Type B pancreatic cell (in vitro differentiated cells): ENCODE data around the gene MPO. TPM values are rescaled to one million over a fixed set of nuclear protein-coding genes. Genes with fewer than 3 reads are reported as not detected.
A peak's percentile ranks its signal among the peaks of the same experiment; 100 is the strongest.

Source experiments
- DNase-seq: peaks from one replicate; pipeline ENCODE4 v3.0.0; 2021; ENCODE audit warnings: mixed read lengths; ENCODE audit not compliant: unreplicated experiment; ENCODE audit errors: extremely low spot score
- H3K27ac Mint-ChIP-seq: 2 replicates; pipeline ENCODE4 v1.8.0; 2021; ENCODE audit warnings: mild to moderate bottlenecking, mixed read lengths
- H3K27me3 Mint-ChIP-seq: 2 replicates; pipeline ENCODE4 v1.8.0; 2021; ENCODE audit warnings: mixed read lengths
- H3K36me3 Mint-ChIP-seq: 2 replicates; pipeline ENCODE4 v1.8.0; 2021; ENCODE audit warnings: mixed read lengths
- H3K4me1 Mint-ChIP-seq: one replicate; pipeline ENCODE4 v1.8.0; 2021; ENCODE audit warnings: mixed read lengths; ENCODE audit not compliant: unreplicated experiment
- H3K4me3 Mint-ChIP-seq: 2 replicates; pipeline ENCODE4 v1.8.0; 2021; ENCODE audit warnings: mild to moderate bottlenecking, mixed read lengths
- H3K9me3 Mint-ChIP-seq: 2 replicates; pipeline ENCODE4 v1.8.0; 2021; ENCODE audit warnings: mixed read lengths
- total RNA-seq: library from RNA; stranded (reverse); gene quantifications from 2 replicates; pipeline ENCODE4 v1.2.1, GENCODE V29; 2021; ENCODE audit warnings: low replicate concordance
- TF ChIP-seq, protein P1 (sequence below): fragments of 200-600 bp; sonication (generic); conservative IDR thresholded peaks from 2 replicates; pipeline ENCODE4 v1.5.0; 2021; ENCODE audit warnings: antibody characterized with exemption, mild to moderate bottlenecking

The MPO gene
- total RNA-seq, 1 donor from 2014 or later: not detected

DNA sequence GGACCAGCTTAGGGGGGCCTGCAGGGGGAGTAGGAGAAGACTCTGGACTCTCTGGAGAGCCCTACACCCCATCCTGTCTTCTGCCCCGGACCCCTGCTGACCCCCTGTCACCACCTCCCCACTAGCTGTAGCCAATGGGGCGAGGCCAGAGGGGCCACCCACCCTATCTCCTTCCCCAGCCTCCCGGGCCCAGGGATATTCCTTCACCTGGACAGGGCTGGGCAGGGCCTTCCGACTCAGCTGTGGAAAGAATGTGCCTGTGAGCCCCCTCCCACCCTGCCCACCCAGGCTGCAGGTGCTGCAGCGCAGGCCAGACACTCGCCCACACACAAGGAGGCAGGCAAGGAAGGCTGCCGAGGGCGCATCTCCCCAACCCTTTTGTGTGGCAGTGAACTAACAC, 24.9 kb upstream of the MPO start:
- TF ChIP-seq, protein P1, sequence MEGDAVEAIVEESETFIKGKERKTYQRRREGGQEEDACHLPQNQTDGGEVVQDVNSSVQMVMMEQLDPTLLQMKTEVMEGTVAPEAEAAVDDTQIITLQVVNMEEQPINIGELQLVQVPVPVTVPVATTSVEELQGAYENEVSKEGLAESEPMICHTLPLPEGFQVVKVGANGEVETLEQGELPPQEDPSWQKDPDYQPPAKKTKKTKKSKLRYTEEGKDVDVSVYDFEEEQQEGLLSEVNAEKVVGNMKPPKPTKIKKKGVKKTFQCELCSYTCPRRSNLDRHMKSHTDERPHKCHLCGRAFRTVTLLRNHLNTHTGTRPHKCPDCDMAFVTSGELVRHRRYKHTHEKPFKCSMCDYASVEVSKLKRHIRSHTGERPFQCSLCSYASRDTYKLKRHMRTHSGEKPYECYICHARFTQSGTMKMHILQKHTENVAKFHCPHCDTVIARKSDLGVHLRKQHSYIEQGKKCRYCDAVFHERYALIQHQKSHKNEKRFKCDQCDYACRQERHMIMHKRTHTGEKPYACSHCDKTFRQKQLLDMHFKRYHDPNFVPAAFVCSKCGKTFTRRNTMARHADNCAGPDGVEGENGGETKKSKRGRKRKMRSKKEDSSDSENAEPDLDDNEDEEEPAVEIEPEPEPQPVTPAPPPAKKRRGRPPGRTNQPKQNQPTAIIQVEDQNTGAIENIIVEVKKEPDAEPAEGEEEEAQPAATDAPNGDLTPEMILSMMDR: no peak
- Mint-ChIP-seq H3K9me3 (no peaks in the 10 kb centered on the region), H3K36me3 (no peaks in the 10 kb centered on the region), H3K27ac (no peak overlapping the region), H3K4me3 (no peak overlapping the region), H3K27me3 (peaks cover 7% of the 10 kb centered on the region), H3K4me1 (peaks cover 6% of the 10 kb centered on the region)
- DNase-seq: no peak

DNA sequence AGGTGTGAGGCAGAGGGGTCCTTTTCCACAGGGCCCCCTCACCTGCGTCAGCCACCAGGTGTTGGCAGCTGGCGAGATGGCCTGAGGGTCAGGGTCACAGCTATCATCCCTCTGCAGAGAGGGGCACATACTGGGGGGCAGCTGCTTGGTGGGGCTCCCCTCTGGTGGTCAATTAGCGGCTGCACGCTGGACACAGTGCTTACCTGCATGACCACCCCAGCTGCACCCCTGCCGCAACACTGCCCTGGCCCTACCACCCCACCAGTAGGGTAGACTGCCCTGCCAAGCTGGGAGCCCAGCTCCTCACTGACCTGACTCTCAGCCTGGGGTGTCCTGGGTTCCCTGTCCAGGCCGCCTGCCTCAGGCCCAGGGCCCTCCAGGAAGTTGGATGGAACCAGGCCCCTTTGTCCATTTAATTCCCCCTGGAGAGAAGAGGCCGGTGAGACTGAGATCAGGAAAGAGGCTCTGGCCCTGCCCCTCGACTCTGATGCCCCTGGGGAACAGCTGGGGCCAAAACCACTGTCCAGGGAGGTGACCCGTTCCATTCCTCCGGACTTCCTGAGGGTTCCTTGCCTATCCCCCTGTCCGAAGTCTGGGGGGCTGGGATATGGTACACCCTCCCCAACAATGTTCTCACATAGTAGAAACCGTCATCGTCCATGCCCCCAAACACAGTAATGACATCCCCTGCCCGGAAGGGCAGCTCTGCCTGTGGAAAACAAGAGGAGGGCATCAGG, 24.2 kb upstream of the MPO start:
- no peaks in the 10 kb centered on the region for H3K9me3 Mint-ChIP-seq
- TF ChIP-seq, protein P1: no peak
- peaks cover 8% of the 10 kb centered on the region for H3K27me3 Mint-ChIP-seq
- H3K4me3 Mint-ChIP-seq: no peak overlapping the region
- peaks cover 6% of the 10 kb centered on the region for H3K4me1 Mint-ChIP-seq
- no peak overlapping the region for H3K27ac Mint-ChIP-seq
- H3K36me3 Mint-ChIP-seq: no peaks in the 10 kb centered on the region
- DNase-seq: peak; percentile 66

DNA sequence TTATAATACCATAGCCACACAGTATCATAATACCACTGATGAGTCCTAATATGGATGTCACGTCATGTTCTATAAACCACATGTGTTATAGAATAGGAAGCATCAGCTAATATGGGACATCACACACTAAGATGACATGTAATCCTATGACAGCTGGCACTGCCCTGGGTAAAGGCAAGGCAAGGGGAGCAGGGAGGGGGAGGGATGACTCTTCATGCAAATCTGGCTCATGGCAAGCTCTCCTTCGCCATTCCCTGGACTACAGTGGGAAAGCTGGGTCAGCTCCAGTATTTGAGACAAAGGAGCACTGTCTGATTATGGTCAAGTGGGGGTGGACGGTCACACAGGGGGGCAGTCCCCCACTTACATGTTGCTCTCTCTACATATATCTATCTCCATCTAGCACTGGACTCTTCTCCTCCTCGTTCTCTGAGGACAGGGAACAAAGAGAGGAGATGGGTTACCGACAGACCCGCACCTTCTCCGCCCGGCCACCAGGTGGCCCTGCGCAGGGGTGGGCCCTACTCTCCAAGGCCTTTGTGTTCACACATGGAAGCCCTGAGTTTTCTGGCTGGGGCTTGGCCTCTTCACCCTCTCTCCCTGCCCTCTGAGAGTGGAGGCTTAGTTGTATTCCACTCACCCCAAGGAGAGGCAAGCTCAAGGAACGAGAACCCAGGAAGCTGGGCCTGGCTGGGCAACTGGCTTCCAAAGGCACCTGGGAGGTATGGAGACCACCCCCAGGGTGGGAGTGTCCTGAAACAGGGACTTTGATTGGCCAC, 23.4 kb upstream of the MPO start:
- Mint-ChIP-seq H3K36me3 (no peaks in the 10 kb centered on the region), H3K4me1 (peaks cover 6% of the 10 kb centered on the region), H3K9me3 (no peaks in the 10 kb centered on the region), H3K4me3 (no peak overlapping the region), H3K27me3 (peaks cover 12% of the 10 kb centered on the region), H3K27ac (no peak overlapping the region)
- TF ChIP-seq, protein P1: peak; percentile 84
- DNase-seq: peak; percentile 69

DNA sequence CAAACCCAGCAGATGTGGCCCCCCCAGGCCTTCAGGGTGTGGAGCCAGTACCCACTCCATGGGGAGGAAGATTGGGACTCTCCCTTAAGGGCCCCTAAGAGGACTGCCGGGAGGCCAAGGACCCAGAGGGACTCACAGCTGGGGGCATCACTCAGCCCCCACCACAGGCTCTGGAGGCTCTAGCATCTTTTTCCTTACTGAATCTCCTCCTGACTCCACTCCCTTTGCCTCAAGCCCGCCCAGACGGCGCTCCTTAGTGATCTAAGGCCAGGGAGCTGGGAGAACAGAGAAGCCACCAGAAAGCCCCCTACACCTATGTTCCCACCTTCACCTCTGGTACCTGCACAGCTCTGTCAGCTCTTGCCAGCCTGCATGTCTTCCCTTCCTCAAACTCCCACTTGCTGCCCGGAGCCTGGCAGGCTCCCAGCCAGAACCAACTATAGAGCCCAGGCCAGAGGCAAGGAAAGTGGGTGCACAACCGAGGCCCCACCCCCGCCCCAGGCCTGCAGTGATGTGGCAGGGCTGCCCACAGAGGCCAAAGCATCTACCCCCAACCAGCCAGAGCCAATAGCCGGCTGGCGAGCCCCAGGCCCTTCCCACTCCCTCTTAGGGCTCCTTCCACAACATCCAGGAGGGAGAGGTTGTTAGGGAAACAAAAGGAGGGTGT, 22.3 kb upstream of the MPO start:
- H3K9me3 Mint-ChIP-seq: no peaks in the 10 kb centered on the region
- H3K27me3 Mint-ChIP-seq: peaks cover 20% of the 10 kb centered on the region
- no peaks in the 10 kb centered on the region for H3K36me3 Mint-ChIP-seq
- H3K4me3 Mint-ChIP-seq: no peak overlapping the region
- no peak overlapping the region for H3K27ac Mint-ChIP-seq
- H3K4me1 Mint-ChIP-seq: peaks cover 6% of the 10 kb centered on the region
- TF ChIP-seq, protein P1: no peak
- DNase-seq: no peak

DNA sequence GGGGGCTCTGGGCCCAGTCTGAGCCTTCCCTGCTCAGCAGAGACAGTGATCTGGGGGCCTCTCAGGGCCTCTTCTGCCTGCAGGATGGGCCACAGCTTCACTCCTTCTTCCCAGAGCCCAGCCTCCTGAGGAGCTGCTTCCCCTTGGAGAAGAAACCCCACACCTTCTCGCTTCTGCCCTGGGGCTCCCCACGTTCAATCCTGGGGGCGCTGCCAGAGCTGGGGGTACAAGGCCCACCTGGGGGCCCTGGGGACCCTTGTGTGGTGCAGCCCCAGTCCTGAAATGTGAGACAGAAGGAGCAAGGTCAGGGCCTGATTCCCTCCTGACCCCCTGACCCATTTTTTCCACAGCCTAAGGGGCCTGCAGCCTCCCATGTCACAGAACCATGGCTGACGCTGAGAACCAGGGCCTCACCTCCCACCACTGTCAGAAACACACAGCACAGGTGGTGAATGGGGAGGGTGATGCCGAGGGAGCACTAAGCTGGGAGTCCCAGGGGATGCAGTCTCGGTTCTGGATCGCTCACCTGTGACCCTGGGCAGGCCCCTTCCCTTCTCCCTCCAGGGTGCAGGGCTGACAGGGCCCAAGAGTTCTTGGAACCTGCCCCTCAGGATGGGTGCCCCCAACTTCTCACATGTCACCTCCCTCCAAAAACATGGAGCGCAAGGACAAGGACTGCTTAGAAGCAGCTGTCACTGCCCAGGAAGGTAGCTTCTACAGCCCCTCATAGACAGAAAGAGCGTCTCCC, 21.6 kb upstream of the MPO start:
- H3K27ac Mint-ChIP-seq: no peak overlapping the region
- H3K27me3 Mint-ChIP-seq: peaks cover 21% of the 10 kb centered on the region
- no peaks in the 10 kb centered on the region for H3K36me3 Mint-ChIP-seq
- TF ChIP-seq, protein P1: no peak
- peaks cover 6% of the 10 kb centered on the region for H3K4me1 Mint-ChIP-seq
- no peaks in the 10 kb centered on the region for H3K9me3 Mint-ChIP-seq
- H3K4me3 Mint-ChIP-seq: no peak overlapping the region
- no peak for DNase-seq
